ENCODE data around the gene PLXNA1.

- TF ChIP-seq SP1 (IDR thresholded peaks at IDR 0.05) (no peak), ELF4 (IDR thresholded peaks at IDR 0.05) (no peak), HDGF (IDR thresholded peaks at IDR 0.05; ENCODE audit: borderline replicate concordance) (no peak)
Observed at GRCh38 chr3:127009531-127009930, 26.6 kb downstream of the PLXNA1 start.
